H1 (cell line): ENCODE results near the gene CNGA2. TPM values are rescaled to one million over a fixed set of nuclear protein-coding genes. Genes with fewer than 3 reads are reported as not detected.

Source experiments
- CHD7 ChIP-seq: fragments of 300-600 bp; sonication (generic); IDR thresholded peaks from 2 replicates; pipeline ENCODE4 v1.7.1; 2012; ENCODE audit warnings: low read length, moderate library complexity, mild to moderate bottlenecking, inconsistent platforms; ENCODE audit not compliant: insufficient replicate concordance
- EGR1 ChIP-seq: IDR thresholded peaks from 2 replicates; pipeline ENCODE4 v1.6.1; 2011; ENCODE audit warnings: low read depth, low read length, borderline replicate concordance
- EZH2 ChIP-seq: fragments of 200-600 bp; sonication (generic); IDR thresholded peaks from 2 replicates; pipeline ENCODE4 v1.7.1; 2012; ENCODE audit warnings: low read depth, mild to moderate bottlenecking, moderate library complexity, low read length, inconsistent platforms; ENCODE audit not compliant: severe bottlenecking
- JUND ChIP-seq: IDR thresholded peaks from 2 replicates; pipeline ENCODE4 v1.6.1; 2011; ENCODE audit warnings: mild to moderate bottlenecking, improper control_type of control experiment, low read length
- RNF2 ChIP-seq: fragments of 200-900, 300-1000 bp; sonication (generic); IDR thresholded peaks from 2 replicates; pipeline ENCODE4 v1.7.1; 2016; ENCODE audit warnings: borderline replicate concordance, low read depth, mild to moderate bottlenecking, antibody characterized with exemption, low read length; ENCODE audit not compliant: poor library complexity, severe bottlenecking; ENCODE audit errors: missing control alignments
- polyA plus RNA-seq, 7 experiments: library from polyadenylated mRNA; depleted of rRNA in 3 of 7; stranded (reverse) in 5 of 7; unstranded in 2 of 7; fragments of >200 nt in 5 of 7; fragments of 200-250 nt in 2 of 7; gene quantifications; 1 replicate in 5 of 7; 2 replicates in 1 of 7; 4 replicates in 1 of 7; pipeline versions ENCODE4 v1.2.1 to v1.2.3, GENCODE V29; 2011 to 2013; ENCODE audit warnings: missing spikeins in 2 of 7, mixed read lengths in 2 of 7
- total RNA-seq: library from RNA; stranded (reverse); fragmentation: NEBNext Ultra II Directional; extraction: Animal tissue kit (Norgen Biotek cat#: 25700); gene quantifications from 2 replicates; pipeline ENCODE4 v1.2.1, GENCODE V29; 2021

The CNGA2 gene
- total and polyA plus RNA-seq, 2 of the 8 experiments (the other 6 are each of a cell fraction or from before 2014, with no cell fraction given), result not detected

- TF ChIP-seq CHD7 (no peak), EGR1 (no peak), RNF2 (no peak), EZH2 (no peak), JUND (no peak)
These were observed 673 bp downstream of the CNGA2 start (continued) for GRCh38 chrX:151735219-151735618.
